ENCODE measurements around the gene PREB.

GRCh38 chr2:27086090-27086723, 48.2 kb downstream of the PREB start:
- no peak for TF ChIP-seq EZH2phosphoT487 (conservative IDR thresholded peaks at IDR 0.05; ENCODE audit: low read length)
- peak; percentile 64 for TF ChIP-seq CTCF (IDR thresholded peaks at IDR 0.05; ENCODE audit: insufficient read depth, low read length, poor library complexity, severe bottlenecking)
